Muscle layer of duodenum (tissue), 2 donors: ENCODE data around the gene KLF4.

Source experiments
- H3K27ac ChIP-seq: one replicate; pipeline ENCODE4 v1.7.0; 2013; ENCODE audit warnings: mild to moderate bottlenecking, low read length
- H3K27me3 ChIP-seq: one replicate; pipeline ENCODE4 v1.7.0; 2013; ENCODE audit warnings: low read depth, mild to moderate bottlenecking, control low read depth, low read length
- H3K36me3 ChIP-seq, 2 donors: one replicate each; pipeline ENCODE4 v1.7.0; 2013; ENCODE audit warnings: low read length in 2 of 2, control low read depth in 1 of 2, mild to moderate bottlenecking in 1 of 2; ENCODE audit not compliant: insufficient read depth in 2 of 2, control insufficient read depth in 1 of 2
- H3K4me1 ChIP-seq, 2 donors: one replicate each; pipeline ENCODE4 v1.7.0; 2013; ENCODE audit warnings: low read length in 2 of 2, mild to moderate bottlenecking in 2 of 2, control low read depth in 1 of 2, moderate library complexity in 1 of 2; ENCODE audit not compliant: insufficient read depth in 2 of 2, control insufficient read depth in 1 of 2
- H3K4me3 ChIP-seq, 2 donors: one replicate each; pipeline ENCODE4 v1.7.0; 2013; ENCODE audit warnings: low read length in 2 of 2, low read depth in 1 of 2, mild to moderate bottlenecking in 1 of 2
- H3K9me3 ChIP-seq, 2 donors: one replicate each; pipeline ENCODE4 v1.7.0; 2013; ENCODE audit warnings: low read length in 2 of 2, control low read depth in 1 of 2, mild to moderate bottlenecking in 1 of 2; ENCODE audit not compliant: control insufficient read depth in 1 of 2
- donor health status: healthy.

KLF4 gene

GRCh38 chr9:107443786-107444185 is 45.8 kb downstream of the KLF4 start:
- H3K36me3 ChIP-seq = no peaks in the 10 kb centered on the region
- no peaks in the 10 kb centered on the region for H3K9me3 ChIP-seq
- no peaks in the 10 kb centered on the region for H3K27me3 ChIP-seq
- H3K27ac ChIP-seq = no peak overlapping the region
- H3K4me3 ChIP-seq = no peak overlapping the region
- H3K4me1 ChIP-seq = no peaks in the 10 kb centered on the region

- Histone ChIP-seq H3K9me3 (no peaks in the 10 kb centered on the region), H3K27ac (no peak overlapping the region), H3K4me3 (no peak overlapping the region), H3K36me3 (no peaks in the 10 kb centered on the region), H3K27me3 (no peaks in the 10 kb centered on the region), H3K4me1 (no peaks in the 10 kb centered on the region)
Measured at GRCh38 chr9:107439991-107440456, 49.5 kb downstream of the KLF4 start.

GRCh38 chr9:107438211-107439031 is 51.1 kb downstream of the KLF4 start:
- Histone ChIP-seq H3K4me1 (no peaks in the 10 kb centered on the region), H3K36me3 (no peaks in the 10 kb centered on the region), H3K4me3 (no peak overlapping the region), H3K27me3 (no peaks in the 10 kb centered on the region), H3K9me3 (no peaks in the 10 kb centered on the region), H3K27ac (no peak overlapping the region)

GRCh38 chr9:107437716-107438115 is 51.9 kb downstream of the KLF4 start:
- Histone ChIP-seq H3K36me3 (no peaks in the 10 kb centered on the region), H3K4me3 (no peak overlapping the region), H3K9me3 (no peaks in the 10 kb centered on the region), H3K27me3 (no peaks in the 10 kb centered on the region), H3K4me1 (no peaks in the 10 kb centered on the region), H3K27ac (no peak overlapping the region)

DNA sequence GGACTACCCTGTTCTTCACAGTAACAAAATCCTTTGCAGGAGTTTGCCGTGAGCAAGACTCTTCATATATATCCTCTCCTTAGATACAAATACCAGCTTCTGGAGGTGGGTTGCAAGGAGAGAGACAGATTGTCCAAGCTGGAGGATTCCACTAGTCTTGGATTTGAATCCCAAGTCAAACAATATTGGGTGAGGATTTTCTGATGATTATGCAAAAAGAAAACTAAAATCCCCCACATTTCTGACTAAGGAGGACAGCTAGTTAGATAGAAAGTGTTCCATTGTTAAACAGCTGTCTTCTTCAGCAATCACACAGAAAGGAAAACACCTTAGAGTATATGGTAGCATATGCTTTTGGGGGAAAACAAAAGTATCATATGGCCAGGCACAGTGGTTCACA is 54.2 kb downstream of the KLF4 start:
- H3K27me3 ChIP-seq = no peaks in the 10 kb centered on the region
- no peaks in the 10 kb centered on the region for H3K36me3 ChIP-seq
- no peaks in the 10 kb centered on the region for H3K9me3 ChIP-seq
- no peak overlapping the region for H3K4me3 ChIP-seq
- no peaks in the 10 kb centered on the region for H3K4me1 ChIP-seq
- H3K27ac ChIP-seq = no peak overlapping the region
